Activated naive CD4-positive, alpha-beta T cell treated with anti-CD3 and anti-CD28 coated beads, Interleukin-2, amount 50 U/mL, for 24 hours (primary cell): ENCODE results near the gene TCERG1L.

Experiments
- H3K27ac Mint-ChIP-seq: one replicate; pipeline ENCODE4 v1.8.0; 2021; ENCODE audit warnings: mild to moderate bottlenecking, mixed read lengths
- H3K27me3 Mint-ChIP-seq: one replicate; pipeline ENCODE4 v1.8.0; 2021; ENCODE audit warnings: mixed read lengths
- H3K36me3 Mint-ChIP-seq: one replicate; pipeline ENCODE4 v1.8.0; 2021; ENCODE audit warnings: mixed read lengths
- H3K4me1 Mint-ChIP-seq: one replicate; pipeline ENCODE4 v1.8.0; 2021; ENCODE audit warnings: mixed read lengths
- H3K4me3 Mint-ChIP-seq: one replicate; pipeline ENCODE4 v1.8.0; 2021; ENCODE audit warnings: mild to moderate bottlenecking, mixed read lengths
- H3K9me3 Mint-ChIP-seq: one replicate; pipeline ENCODE4 v1.8.0; 2021; ENCODE audit warnings: mixed read lengths

Gene TCERG1L

GRCh38 chr10:131266936-131267813 is 44.3 kb downstream of the TCERG1L start:
- Mint-ChIP-seq H3K36me3 (no peaks in the 10 kb centered on the region), H3K4me3 (no peak overlapping the region), H3K27ac (no peak overlapping the region), H3K4me1 (no peaks in the 10 kb centered on the region), H3K27me3 (no peaks in the 10 kb centered on the region), H3K9me3 (no peaks in the 10 kb centered on the region)

- no peaks in the 10 kb centered on the region for H3K27me3 Mint-ChIP-seq
- no peak overlapping the region for H3K4me3 Mint-ChIP-seq
Measured at GRCh38 chr10:131264110-131264788, 47.3 kb downstream of the TCERG1L start.

GRCh38 chr10:131261890-131262475 is 49.5 kb downstream of the TCERG1L start:
- no peak overlapping the region for H3K4me3 Mint-ChIP-seq
- H3K4me1 Mint-ChIP-seq: no peaks in the 10 kb centered on the region
- H3K9me3 Mint-ChIP-seq: no peaks in the 10 kb centered on the region

More at GRCh38 chr10:131264110-131264788, 47.3 kb downstream of the TCERG1L start:
- Mint-ChIP-seq H3K9me3 (no peaks in the 10 kb centered on the region), H3K4me1 (no peaks in the 10 kb centered on the region), H3K27ac (no peak overlapping the region), H3K36me3 (no peaks in the 10 kb centered on the region)

GRCh38 chr10:131260452-131261211 is 50.9 kb downstream of the TCERG1L start:
- Mint-ChIP-seq H3K27me3 (no peaks in the 10 kb centered on the region), H3K4me1 (no peaks in the 10 kb centered on the region), H3K4me3 (no peak overlapping the region), H3K9me3 (no peaks in the 10 kb centered on the region), H3K27ac (no peak overlapping the region), H3K36me3 (no peaks in the 10 kb centered on the region)

More at GRCh38 chr10:131261890-131262475, 49.5 kb downstream of the TCERG1L start:
- Mint-ChIP-seq H3K27me3 (no peaks in the 10 kb centered on the region), H3K36me3 (no peaks in the 10 kb centered on the region), H3K27ac (no peak overlapping the region)

GRCh38 chr10:131260031-131260430 is 51.5 kb downstream of the TCERG1L start:
- Mint-ChIP-seq H3K9me3 (no peaks in the 10 kb centered on the region), H3K27ac (no peak overlapping the region), H3K27me3 (no peaks in the 10 kb centered on the region), H3K36me3 (no peaks in the 10 kb centered on the region), H3K4me1 (no peaks in the 10 kb centered on the region), H3K4me3 (no peak overlapping the region)

- no peaks in the 10 kb centered on the region for H3K36me3 Mint-ChIP-seq
- H3K27me3 Mint-ChIP-seq: no peaks in the 10 kb centered on the region
Measured at GRCh38 chr10:131259535-131259934, 52.0 kb downstream of the TCERG1L start.

GRCh38 chr10:131258256-131258655 is 53.3 kb downstream of the TCERG1L start:
- Mint-ChIP-seq H3K27me3 (peaks cover 2% of the 10 kb centered on the region), H3K4me3 (no peak overlapping the region)

More at GRCh38 chr10:131259535-131259934, 52.0 kb downstream of the TCERG1L start:
- H3K4me1 Mint-ChIP-seq: no peaks in the 10 kb centered on the region
- H3K4me3 Mint-ChIP-seq: no peak overlapping the region
- no peaks in the 10 kb centered on the region for H3K9me3 Mint-ChIP-seq
- no peak overlapping the region for H3K27ac Mint-ChIP-seq

GRCh38 chr10:131257027-131257426 is 54.5 kb downstream of the TCERG1L start:
- H3K4me3 Mint-ChIP-seq: no peak overlapping the region
- H3K27ac Mint-ChIP-seq: no peak overlapping the region
- H3K9me3 Mint-ChIP-seq: no peaks in the 10 kb centered on the region
- H3K36me3 Mint-ChIP-seq: no peaks in the 10 kb centered on the region
- peaks cover 2% of the 10 kb centered on the region for H3K27me3 Mint-ChIP-seq
- H3K4me1 Mint-ChIP-seq: no peaks in the 10 kb centered on the region

More at GRCh38 chr10:131258256-131258655, 53.3 kb downstream of the TCERG1L start:
- H3K9me3 Mint-ChIP-seq: no peaks in the 10 kb centered on the region
- no peaks in the 10 kb centered on the region for H3K36me3 Mint-ChIP-seq
- no peak overlapping the region for H3K27ac Mint-ChIP-seq
- no peaks in the 10 kb centered on the region for H3K4me1 Mint-ChIP-seq

GRCh38 chr10:131254859-131255252 is 56.7 kb downstream of the TCERG1L start:
- Mint-ChIP-seq H3K4me1 (no peaks in the 10 kb centered on the region), H3K9me3 (no peaks in the 10 kb centered on the region), H3K27ac (no peak overlapping the region)

GRCh38 chr10:131253931-131254858 is 57.3 kb downstream of the TCERG1L start:
- no peak overlapping the region for H3K27ac Mint-ChIP-seq
- no peak overlapping the region for H3K4me3 Mint-ChIP-seq
- H3K9me3 Mint-ChIP-seq: no peaks in the 10 kb centered on the region
- no peaks in the 10 kb centered on the region for H3K36me3 Mint-ChIP-seq
- peaks cover 2% of the 10 kb centered on the region for H3K27me3 Mint-ChIP-seq
- H3K4me1 Mint-ChIP-seq: no peaks in the 10 kb centered on the region

More at GRCh38 chr10:131254859-131255252, 56.7 kb downstream of the TCERG1L start:
- peaks cover 2% of the 10 kb centered on the region for H3K27me3 Mint-ChIP-seq
- H3K4me3 Mint-ChIP-seq: no peak overlapping the region
- H3K36me3 Mint-ChIP-seq: no peaks in the 10 kb centered on the region

- Mint-ChIP-seq H3K4me3 (no peak overlapping the region), H3K27ac (no peak overlapping the region), H3K36me3 (no peaks in the 10 kb centered on the region), H3K4me1 (no peaks in the 10 kb centered on the region), H3K27me3 (peaks cover 2% of the 10 kb centered on the region), H3K9me3 (no peaks in the 10 kb centered on the region)
Measured at GRCh38 chr10:131252567-131253276, 58.8 kb downstream of the TCERG1L start.

GRCh38 chr10:131251146-131251541 is 60.4 kb downstream of the TCERG1L start:
- H3K4me3 Mint-ChIP-seq: no peak overlapping the region
- H3K27me3 Mint-ChIP-seq: peaks cover 3% of the 10 kb centered on the region
- no peak overlapping the region for H3K27ac Mint-ChIP-seq
- no peaks in the 10 kb centered on the region for H3K4me1 Mint-ChIP-seq
- H3K9me3 Mint-ChIP-seq: no peaks in the 10 kb centered on the region
- no peaks in the 10 kb centered on the region for H3K36me3 Mint-ChIP-seq

- Mint-ChIP-seq H3K4me3 (no peak overlapping the region), H3K9me3 (no peaks in the 10 kb centered on the region), H3K27me3 (peaks cover 3% of the 10 kb centered on the region), H3K36me3 (no peaks in the 10 kb centered on the region), H3K27ac (no peak overlapping the region), H3K4me1 (no peaks in the 10 kb centered on the region)
Measured at GRCh38 chr10:131250454-131251145, 60.9 kb downstream of the TCERG1L start.
